HEK293 (cell line): ENCODE data around the gene RIT1.

Experiments used
- KLF17 ChIP-seq: fragments of 450-650 bp; formaldehyde crosslinking; IDR thresholded peaks from 2 replicates; pipeline ENCODE4 v1.5.1; 2016; ENCODE audit warnings: missing biosample characterization, missing genetic modification characterization
- KLF8 ChIP-seq: fragments of 450-650 bp; formaldehyde crosslinking; IDR thresholded peaks from 2 replicates; pipeline ENCODE4 v1.5.1; 2016; ENCODE audit warnings: missing biosample characterization, missing genetic modification characterization
- MYNN ChIP-seq: fragments of 450-650 bp; formaldehyde crosslinking; IDR thresholded peaks from 2 replicates; pipeline ENCODE4 v1.5.1; 2016; ENCODE audit warnings: missing biosample characterization, missing genetic modification characterization, borderline replicate concordance
- TCF7L2 ChIP-seq: IDR thresholded peaks from 2 replicates; pipeline ENCODE4 v1.6.1; 2011; ENCODE audit warnings: low read depth, mild to moderate bottlenecking, inconsistent platforms, low read length, moderate library complexity, borderline replicate concordance
- YY2 ChIP-seq: fragments of 450-650 bp; formaldehyde crosslinking; IDR thresholded peaks from 2 replicates; pipeline ENCODE4 v1.5.1; 2016; ENCODE audit warnings: missing biosample characterization, missing genetic modification characterization
- ZBTB17 ChIP-seq: fragments of 450-650 bp; formaldehyde crosslinking; IDR thresholded peaks from 2 replicates; pipeline ENCODE4 v1.5.1; 2016; ENCODE audit warnings: missing biosample characterization, missing genetic modification characterization
- ZBTB8A ChIP-seq: fragments of 450-650 bp; formaldehyde crosslinking; IDR thresholded peaks from 2 replicates; pipeline ENCODE4 v1.5.1; 2016; ENCODE audit warnings: missing biosample characterization, missing genetic modification characterization
- ZFP41 ChIP-seq: fragments of 450-650 bp; formaldehyde crosslinking; IDR thresholded peaks from 2 replicates; pipeline ENCODE4 v1.5.1; 2016; ENCODE audit warnings: missing biosample characterization, missing genetic modification characterization, borderline replicate concordance
- ZNF146 ChIP-seq: fragments of 450-650 bp; formaldehyde crosslinking; IDR thresholded peaks from 2 replicates; pipeline ENCODE4 v1.5.1; 2016; ENCODE audit warnings: missing biosample characterization, missing genetic modification characterization
- ZNF16 ChIP-seq: fragments of 450-650 bp; formaldehyde crosslinking; IDR thresholded peaks from 2 replicates; pipeline ENCODE4 v1.5.1; 2016; ENCODE audit warnings: low read depth, missing biosample characterization, missing genetic modification characterization
- ZNF174 ChIP-seq: fragments of 450-650 bp; formaldehyde crosslinking; IDR thresholded peaks from 2 replicates; pipeline ENCODE4 v1.5.0; 2017; ENCODE audit warnings: missing biosample characterization, mild to moderate bottlenecking, missing genetic modification characterization
- ZNF302 ChIP-seq: fragments of 450-650 bp; formaldehyde crosslinking; IDR thresholded peaks from 2 replicates; pipeline ENCODE4 v1.5.1; 2016; ENCODE audit warnings: missing biosample characterization, missing genetic modification characterization, low read depth
- ZNF311 ChIP-seq: fragments of 450-650 bp; formaldehyde crosslinking; IDR thresholded peaks from 2 replicates; pipeline ENCODE4 v1.5.1; 2017; ENCODE audit warnings: missing biosample characterization, missing genetic modification characterization, borderline replicate concordance
- ZNF324 ChIP-seq: fragments of 450-650 bp; formaldehyde crosslinking; IDR thresholded peaks from 2 replicates; pipeline ENCODE4 v1.5.1; 2016; ENCODE audit warnings: missing biosample characterization, missing genetic modification characterization
- ZNF366 ChIP-seq: fragments of 450-650 bp; formaldehyde crosslinking; conservative IDR thresholded peaks from 2 replicates; pipeline ENCODE4 v1.5.1; 2016; ENCODE audit warnings: missing biosample characterization, missing genetic modification characterization
- ZNF433 ChIP-seq: fragments of 450-650 bp; formaldehyde crosslinking; IDR thresholded peaks from 2 replicates; pipeline ENCODE4 v1.5.1; 2016; ENCODE audit warnings: missing biosample characterization, missing genetic modification characterization, low read depth
- ZNF488 ChIP-seq: fragments of 450-650 bp; formaldehyde crosslinking; IDR thresholded peaks from 2 replicates; pipeline ENCODE4 v1.5.1; 2016; ENCODE audit warnings: missing biosample characterization, missing genetic modification characterization
- ZNF585B ChIP-seq: fragments of 450-650 bp; formaldehyde crosslinking; IDR thresholded peaks from 2 replicates; pipeline ENCODE4 v1.5.1; 2016; ENCODE audit warnings: missing biosample characterization, missing genetic modification characterization
- ZNF645 ChIP-seq: fragments of 450-650 bp; formaldehyde crosslinking; IDR thresholded peaks from 2 replicates; pipeline ENCODE4; 2016; ENCODE audit warnings: missing biosample characterization, missing genetic modification characterization
- ZNF791 ChIP-seq: fragments of 450-650 bp; formaldehyde crosslinking; IDR thresholded peaks from 2 replicates; pipeline ENCODE4 v1.5.1; 2016; ENCODE audit warnings: missing biosample characterization, missing genetic modification characterization
- ZNF792 ChIP-seq: fragments of 450-650 bp; formaldehyde crosslinking; IDR thresholded peaks from 2 replicates; pipeline ENCODE4 v1.5.1; 2016; ENCODE audit warnings: missing biosample characterization, missing genetic modification characterization
- TF ChIP-seq, protein P1 (sequence below): fragments of 450-650 bp; formaldehyde crosslinking; IDR thresholded peaks from 2 replicates; pipeline ENCODE4 v1.5.1; 2016; ENCODE audit warnings: missing biosample characterization, missing genetic modification characterization
- TF ChIP-seq, protein P2 (sequence below): fragments of 450-650 bp; formaldehyde crosslinking; IDR thresholded peaks from 2 replicates; pipeline ENCODE4 v1.5.1; 2016; ENCODE audit warnings: missing biosample characterization, missing genetic modification characterization
- TF ChIP-seq, protein P3 (sequence below): fragments of 450-650 bp; formaldehyde crosslinking; IDR thresholded peaks from 2 replicates; pipeline ENCODE4 v1.5.1; 2016; ENCODE audit warnings: missing biosample characterization, missing genetic modification characterization
- TF ChIP-seq, protein P4 (sequence below): fragments of 450-650 bp; formaldehyde crosslinking; IDR thresholded peaks from 2 replicates; pipeline ENCODE4 v1.5.1; 2016; ENCODE audit warnings: missing biosample characterization, missing genetic modification characterization
- TF ChIP-seq, protein P5 (sequence below): fragments of 450-650 bp; formaldehyde crosslinking; IDR thresholded peaks from 2 replicates; pipeline ENCODE4 v1.5.1; 2016; ENCODE audit warnings: missing biosample characterization, missing genetic modification characterization

Gene RIT1

GRCh38 chr1:155940482-155940992, 29.4 kb upstream of the RIT1 start (continued):
- TF ChIP-seq, protein P1, sequence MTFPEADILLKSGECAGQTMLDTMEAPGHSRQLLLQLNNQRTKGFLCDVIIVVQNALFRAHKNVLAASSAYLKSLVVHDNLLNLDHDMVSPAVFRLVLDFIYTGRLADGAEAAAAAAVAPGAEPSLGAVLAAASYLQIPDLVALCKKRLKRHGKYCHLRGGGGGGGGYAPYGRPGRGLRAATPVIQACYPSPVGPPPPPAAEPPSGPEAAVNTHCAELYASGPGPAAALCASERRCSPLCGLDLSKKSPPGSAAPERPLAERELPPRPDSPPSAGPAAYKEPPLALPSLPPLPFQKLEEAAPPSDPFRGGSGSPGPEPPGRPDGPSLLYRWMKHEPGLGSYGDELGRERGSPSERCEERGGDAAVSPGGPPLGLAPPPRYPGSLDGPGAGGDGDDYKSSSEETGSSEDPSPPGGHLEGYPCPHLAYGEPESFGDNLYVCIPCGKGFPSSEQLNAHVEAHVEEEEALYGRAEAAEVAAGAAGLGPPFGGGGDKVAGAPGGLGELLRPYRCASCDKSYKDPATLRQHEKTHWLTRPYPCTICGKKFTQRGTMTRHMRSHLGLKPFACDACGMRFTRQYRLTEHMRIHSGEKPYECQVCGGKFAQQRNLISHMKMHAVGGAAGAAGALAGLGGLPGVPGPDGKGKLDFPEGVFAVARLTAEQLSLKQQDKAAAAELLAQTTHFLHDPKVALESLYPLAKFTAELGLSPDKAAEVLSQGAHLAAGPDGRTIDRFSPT (tag by site-specific recombination), result no peak
- TF ChIP-seq, protein P2, sequence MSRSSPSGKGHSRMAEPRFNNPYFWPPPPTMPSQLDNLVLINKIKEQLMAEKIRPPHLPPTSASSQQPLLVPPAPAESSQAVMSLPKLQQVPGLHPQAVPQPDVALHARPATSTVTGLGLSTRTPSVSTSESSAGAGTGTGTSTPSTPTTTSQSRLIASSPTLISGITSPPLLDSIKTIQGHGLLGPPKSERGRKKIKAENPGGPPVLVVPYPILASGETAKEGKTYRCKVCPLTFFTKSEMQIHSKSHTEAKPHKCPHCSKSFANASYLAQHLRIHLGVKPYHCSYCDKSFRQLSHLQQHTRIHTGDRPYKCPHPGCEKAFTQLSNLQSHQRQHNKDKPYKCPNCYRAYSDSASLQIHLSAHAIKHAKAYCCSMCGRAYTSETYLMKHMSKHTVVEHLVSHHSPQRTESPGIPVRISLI (tag by site-specific recombination), result peak; percentile 82; the same call in 1 of the 2 replicates
- TF ChIP-seq ZNF302 (no peak), ZNF433 (no peak), KLF17 (tag by site-specific recombination) (peak; percentile 40; the same call in 1 of the 2 replicates), ZNF311 (no peak), ZNF366 (0 out of 2 replicates have a peak, but pooled peaks have one; percentile 54), ZNF488 (tag by site-specific recombination) (no peak), YY2 (no peak), ZBTB8A (tag by site-specific recombination) (peak; percentile 35), KLF8 (tag by site-specific recombination) (peak; percentile 24; the same call in 1 of the 2 replicates), ZNF791 (no peak), ZNF174 (tag by site-specific recombination) (no peak), ZNF146 (tag by site-specific recombination) (no peak), MYNN (tag by site-specific recombination) (no peak), TCF7L2 (no peak), ZNF16 (no peak), ZNF324 (peak; percentile 51; the same call in 1 of the 2 replicates), ZNF585B (no peak), ZNF645 (no peak), ZFP41 (tag by site-specific recombination) (no peak), ZBTB17 (peak; percentile 78), ZNF792 (no peak)
- TF ChIP-seq, protein P3, sequence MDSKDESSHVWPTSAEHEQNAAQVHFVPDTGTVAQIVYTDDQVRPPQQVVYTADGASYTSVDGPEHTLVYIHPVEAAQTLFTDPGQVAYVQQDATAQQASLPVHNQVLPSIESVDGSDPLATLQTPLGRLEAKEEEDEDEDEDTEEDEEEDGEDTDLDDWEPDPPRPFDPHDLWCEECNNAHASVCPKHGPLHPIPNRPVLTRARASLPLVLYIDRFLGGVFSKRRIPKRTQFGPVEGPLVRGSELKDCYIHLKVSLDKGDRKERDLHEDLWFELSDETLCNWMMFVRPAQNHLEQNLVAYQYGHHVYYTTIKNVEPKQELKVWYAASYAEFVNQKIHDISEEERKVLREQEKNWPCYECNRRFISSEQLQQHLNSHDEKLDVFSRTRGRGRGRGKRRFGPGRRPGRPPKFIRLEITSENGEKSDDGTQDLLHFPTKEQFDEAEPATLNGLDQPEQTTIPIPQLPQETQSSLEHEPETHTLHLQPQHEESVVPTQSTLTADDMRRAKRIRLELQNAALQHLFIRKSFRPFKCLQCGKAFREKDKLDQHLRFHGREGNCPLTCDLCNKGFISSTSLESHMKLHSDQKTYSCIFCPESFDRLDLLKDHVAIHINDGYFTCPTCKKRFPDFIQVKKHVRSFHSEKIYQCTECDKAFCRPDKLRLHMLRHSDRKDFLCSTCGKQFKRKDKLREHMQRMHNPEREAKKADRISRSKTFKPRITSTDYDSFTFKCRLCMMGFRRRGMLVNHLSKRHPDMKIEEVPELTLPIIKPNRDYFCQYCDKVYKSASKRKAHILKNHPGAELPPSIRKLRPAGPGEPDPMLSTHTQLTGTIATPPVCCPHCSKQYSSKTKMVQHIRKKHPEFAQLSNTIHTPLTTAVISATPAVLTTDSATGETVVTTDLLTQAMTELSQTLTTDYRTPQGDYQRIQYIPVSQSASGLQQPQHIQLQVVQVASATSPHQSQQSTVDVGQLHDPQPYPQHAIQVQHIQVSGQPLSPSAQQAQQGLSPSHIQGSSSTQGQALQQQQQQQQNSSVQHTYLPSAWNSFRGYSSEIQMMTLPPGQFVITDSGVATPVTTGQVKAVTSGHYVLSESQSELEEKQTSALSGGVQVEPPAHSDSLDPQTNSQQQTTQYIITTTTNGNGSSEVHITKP (tag by site-specific recombination), result peak; percentile 15; the same call in 1 of the 2 replicates
- TF ChIP-seq, protein P4, sequence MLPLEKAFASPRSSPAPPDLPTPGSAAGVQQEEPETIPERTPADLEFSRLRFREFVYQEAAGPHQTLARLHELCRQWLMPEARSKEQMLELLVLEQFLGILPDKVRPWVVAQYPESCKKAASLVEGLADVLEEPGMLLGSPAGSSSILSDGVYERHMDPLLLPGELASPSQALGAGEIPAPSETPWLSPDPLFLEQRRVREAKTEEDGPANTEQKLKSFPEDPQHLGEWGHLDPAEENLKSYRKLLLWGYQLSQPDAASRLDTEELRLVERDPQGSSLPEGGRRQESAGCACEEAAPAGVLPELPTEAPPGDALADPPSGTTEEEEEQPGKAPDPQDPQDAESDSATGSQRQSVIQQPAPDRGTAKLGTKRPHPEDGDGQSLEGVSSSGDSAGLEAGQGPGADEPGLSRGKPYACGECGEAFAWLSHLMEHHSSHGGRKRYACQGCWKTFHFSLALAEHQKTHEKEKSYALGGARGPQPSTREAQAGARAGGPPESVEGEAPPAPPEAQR, result no peak
- TF ChIP-seq, protein P5, sequence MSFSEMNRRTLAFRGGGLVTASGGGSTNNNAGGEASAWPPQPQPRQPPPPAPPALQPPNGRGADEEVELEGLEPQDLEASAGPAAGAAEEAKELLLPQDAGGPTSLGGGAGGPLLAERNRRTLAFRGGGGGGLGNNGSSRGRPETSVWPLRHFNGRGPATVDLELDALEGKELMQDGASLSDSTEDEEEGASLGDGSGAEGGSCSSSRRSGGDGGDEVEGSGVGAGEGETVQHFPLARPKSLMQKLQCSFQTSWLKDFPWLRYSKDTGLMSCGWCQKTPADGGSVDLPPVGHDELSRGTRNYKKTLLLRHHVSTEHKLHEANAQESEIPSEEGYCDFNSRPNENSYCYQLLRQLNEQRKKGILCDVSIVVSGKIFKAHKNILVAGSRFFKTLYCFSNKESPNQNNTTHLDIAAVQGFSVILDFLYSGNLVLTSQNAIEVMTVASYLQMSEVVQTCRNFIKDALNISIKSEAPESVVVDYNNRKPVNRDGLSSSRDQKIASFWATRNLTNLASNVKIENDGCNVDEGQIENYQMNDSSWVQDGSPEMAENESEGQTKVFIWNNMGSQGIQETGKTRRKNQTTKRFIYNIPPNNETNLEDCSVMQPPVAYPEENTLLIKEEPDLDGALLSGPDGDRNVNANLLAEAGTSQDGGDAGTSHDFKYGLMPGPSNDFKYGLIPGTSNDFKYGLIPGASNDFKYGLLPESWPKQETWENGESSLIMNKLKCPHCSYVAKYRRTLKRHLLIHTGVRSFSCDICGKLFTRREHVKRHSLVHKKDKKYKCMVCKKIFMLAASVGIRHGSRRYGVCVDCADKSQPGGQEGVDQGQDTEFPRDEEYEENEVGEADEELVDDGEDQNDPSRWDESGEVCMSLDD (tag by site-specific recombination), result no peak
